Measurements from ENCODE around the gene ENTPD1. TPM values are rescaled to one million over a fixed set of nuclear protein-coding genes. Genes with fewer than 3 reads are reported as not detected.
A peak's percentile ranks its signal among the peaks of the same experiment; 100 is the strongest.
"Not testable (repeated sequence)": the region's sequence is repeated elsewhere in the genome, so short reads cannot be mapped to it uniquely, and the experiment has no call there.

ENTPD1 gene
- total RNA-seq, 4 donors from 2014 or later, result 27.3 to 33.4 (median 31.4) TPM

DNA sequence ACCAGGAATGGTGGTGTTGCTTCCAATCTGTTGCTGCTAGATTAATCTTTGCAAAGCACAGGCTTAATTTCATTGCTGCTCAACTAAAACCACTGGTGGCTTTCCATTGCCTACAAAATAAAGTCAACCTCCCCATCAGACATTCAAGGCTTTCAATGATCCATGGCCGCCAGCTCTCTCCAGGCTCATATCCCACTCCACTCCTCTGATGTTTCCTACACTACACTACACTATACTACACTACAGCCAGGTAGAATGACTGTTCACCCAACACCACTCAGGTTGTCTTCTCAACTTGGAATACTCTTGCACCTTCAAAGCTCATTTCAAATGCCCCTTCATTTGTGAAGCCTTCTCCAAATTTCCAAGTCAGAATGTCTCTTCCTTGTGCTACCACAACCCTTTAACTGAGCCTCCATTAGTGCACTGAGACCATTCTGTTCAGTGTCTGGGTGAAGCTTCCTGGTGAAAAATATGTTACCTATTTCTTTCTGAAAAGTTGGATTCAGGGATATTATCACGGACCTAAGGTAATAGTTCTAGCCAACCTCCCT lies 116.3 kb downstream of the ENTPD1 start:
- intact Hi-C loops (cut with DNase I), result no loop called here
- TF ChIP-seq POLR2AphosphoS5 (IDR thresholded peaks at IDR 0.05) (no peak), EP300 (IDR thresholded peaks at IDR 0.05) (no peak), POLR2A (IDR thresholded peaks at IDR 0.05; ENCODE audit: low read depth) (no peak)
- TF ChIP-seq, protein P1, sequence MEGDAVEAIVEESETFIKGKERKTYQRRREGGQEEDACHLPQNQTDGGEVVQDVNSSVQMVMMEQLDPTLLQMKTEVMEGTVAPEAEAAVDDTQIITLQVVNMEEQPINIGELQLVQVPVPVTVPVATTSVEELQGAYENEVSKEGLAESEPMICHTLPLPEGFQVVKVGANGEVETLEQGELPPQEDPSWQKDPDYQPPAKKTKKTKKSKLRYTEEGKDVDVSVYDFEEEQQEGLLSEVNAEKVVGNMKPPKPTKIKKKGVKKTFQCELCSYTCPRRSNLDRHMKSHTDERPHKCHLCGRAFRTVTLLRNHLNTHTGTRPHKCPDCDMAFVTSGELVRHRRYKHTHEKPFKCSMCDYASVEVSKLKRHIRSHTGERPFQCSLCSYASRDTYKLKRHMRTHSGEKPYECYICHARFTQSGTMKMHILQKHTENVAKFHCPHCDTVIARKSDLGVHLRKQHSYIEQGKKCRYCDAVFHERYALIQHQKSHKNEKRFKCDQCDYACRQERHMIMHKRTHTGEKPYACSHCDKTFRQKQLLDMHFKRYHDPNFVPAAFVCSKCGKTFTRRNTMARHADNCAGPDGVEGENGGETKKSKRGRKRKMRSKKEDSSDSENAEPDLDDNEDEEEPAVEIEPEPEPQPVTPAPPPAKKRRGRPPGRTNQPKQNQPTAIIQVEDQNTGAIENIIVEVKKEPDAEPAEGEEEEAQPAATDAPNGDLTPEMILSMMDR (IDR thresholded peaks at IDR 0.05), result no peak
- WGBS, result 96% methylated on average over 2 of the region's 2 CpGs
- Histone ChIP-seq H3K4me3 (no peak overlapping the region), H3K27ac (replicated peaks in 1 of 4) (no peak overlapping the region), H3K27me3 (no peaks in the 10 kb centered on the region), H3K9me3 (no peaks in the 10 kb centered on the region), H3K36me3 (peaks cover 0 to 72% (median 37%) of the 10 kb centered on the region in 4 donors), H3K4me1 (no peaks in the 10 kb centered on the region)
- no peak for DNase-seq (ENCODE audit: extremely low spot score)

DNA sequence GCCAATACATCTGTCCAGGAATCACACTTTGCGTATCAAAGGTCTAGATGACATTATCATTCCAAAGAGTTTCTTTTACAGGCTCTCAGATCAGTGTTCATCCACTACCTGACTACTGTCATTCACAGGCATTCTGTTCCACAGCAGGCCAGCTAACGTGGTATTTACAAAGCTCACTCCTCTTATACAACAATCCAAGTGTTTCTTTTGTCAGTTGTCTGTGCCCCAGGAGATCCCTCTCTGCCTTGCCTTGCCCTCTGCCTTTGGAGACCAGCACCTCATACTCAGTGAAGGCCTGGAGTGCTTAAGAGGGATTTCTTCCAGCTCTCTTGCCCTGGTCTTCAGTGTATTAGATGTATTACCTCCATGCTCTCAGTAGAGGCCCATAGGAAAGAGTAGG lies 117.2 kb downstream of the ENTPD1 start:
- TF ChIP-seq, protein P1 (IDR thresholded peaks at IDR 0.05), result no peak
- no peak for TF ChIP-seq POLR2A (IDR thresholded peaks at IDR 0.05; ENCODE audit: low read depth)
- no peak for TF ChIP-seq EP300 (IDR thresholded peaks at IDR 0.05)
- TF ChIP-seq POLR2AphosphoS5 (IDR thresholded peaks at IDR 0.05), result no peak
- no peak overlapping the region for H3K27ac ChIP-seq (replicated peaks in 1 of 4)
- WGBS, result 83% methylated on average over 2 of the region's 2 CpGs
- peaks cover 0 to 64% (median 30%) of the 10 kb centered on the region in 4 donors for H3K36me3 ChIP-seq
- no peaks in the 10 kb centered on the region for H3K27me3 ChIP-seq
- intact Hi-C loops (cut with DNase I), result no loop called here
- H3K4me1 ChIP-seq, result no peaks in the 10 kb centered on the region
- H3K9me3 ChIP-seq, result no peaks in the 10 kb centered on the region
- peak; percentile 62 for DNase-seq (ENCODE audit: extremely low spot score)
- H3K4me3 ChIP-seq, result no peak overlapping the region

DNA sequence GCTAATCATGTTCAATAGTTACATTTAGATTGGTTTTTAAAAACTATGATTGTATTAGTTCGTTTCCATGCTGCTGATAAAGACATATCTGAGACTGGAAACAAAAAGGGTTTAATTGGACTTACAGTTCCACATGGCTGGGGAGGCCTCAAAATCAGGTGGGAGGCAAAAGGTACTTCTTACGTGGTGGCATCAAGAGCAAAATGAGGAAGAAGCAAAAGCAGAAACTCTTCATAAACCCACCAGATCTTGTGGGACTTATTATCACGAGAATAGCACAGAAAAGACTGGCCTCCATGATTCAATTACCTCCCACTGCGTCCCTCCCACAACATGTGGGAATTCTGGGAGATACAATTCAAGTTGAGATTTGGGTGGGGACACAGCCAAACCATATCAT lies 117.7 kb downstream of the ENTPD1 start:
- Histone ChIP-seq H3K4me1 (no peaks in the 10 kb centered on the region), H3K9me3 (no peaks in the 10 kb centered on the region), H3K4me3 (no peak overlapping the region), H3K27me3 (no peaks in the 10 kb centered on the region), H3K36me3 (peaks cover 0 to 64% (median 29%) of the 10 kb centered on the region in 4 donors), H3K27ac (replicated peaks in 1 of 4) (no peak overlapping the region)
- WGBS, result 87% methylated on average over 4 of the region's 4 CpGs
- intact Hi-C loops (cut with DNase I), result no loop called here
- TF ChIP-seq, protein P1 (IDR thresholded peaks at IDR 0.05), result no peak
- TF ChIP-seq POLR2AphosphoS5 (IDR thresholded peaks at IDR 0.05), result no peak
- TF ChIP-seq EP300 (IDR thresholded peaks at IDR 0.05), result no peak
- TF ChIP-seq POLR2A (IDR thresholded peaks at IDR 0.05; ENCODE audit: low read depth), result no peak
- no peak for DNase-seq (ENCODE audit: extremely low spot score)

- intact Hi-C loops (cut with DNase I); H3K4me3 ChIP-seq; DNase-seq (ENCODE audit: extremely low spot score); H3K4me1 ChIP-seq; H3K27me3 ChIP-seq; H3K9me3 ChIP-seq; H3K27ac ChIP-seq (replicated peaks in 1 of 4): not testable (repeated sequence)
- H3K36me3 ChIP-seq, result peaks cover 0 to 64% (median 28%) of the 10 kb centered on the region in 4 donors
These were observed 118.8 kb downstream of the ENTPD1 start for GRCh38 chr10:95874783-95875182.

GRCh38 chr10:95876756-95877155 lies 120.8 kb downstream of the ENTPD1 start:
- H3K4me1 ChIP-seq, result peaks cover 0 to 12% (median 4%) of the 10 kb centered on the region in 4 donors
- TF ChIP-seq EP300 (IDR thresholded peaks at IDR 0.05) (no peak), POLR2A (IDR thresholded peaks at IDR 0.05; ENCODE audit: low read depth) (no peak), POLR2AphosphoS5 (IDR thresholded peaks at IDR 0.05) (no peak)
- TF ChIP-seq, protein P1 (IDR thresholded peaks at IDR 0.05), result no peak
- no peak overlapping the region for H3K27ac ChIP-seq (replicated peaks in 1 of 4)
- no peak for DNase-seq (ENCODE audit: extremely low spot score)
- H3K4me3 ChIP-seq, result no peak overlapping the region
- peaks cover 0 to 45% (median 22%) of the 10 kb centered on the region in 4 donors for H3K36me3 ChIP-seq
- no peaks in the 10 kb centered on the region for H3K9me3 ChIP-seq
- 100% methylated on average over 1 of the region's 1 CpG for WGBS
- intact Hi-C loops (cut with DNase I), result no loop called here
- H3K27me3 ChIP-seq, result no peaks in the 10 kb centered on the region

Data from esophagus muscularis mucosa (tissue), 4 donors.